Inflammatory macrophage (primary cell): ENCODE data around the gene ALOXE3.

Experiments used
- DNase-seq, 2 donors: peaks; one replicate each; pipeline ENCODE4 v3.0.0-alpha.2; 2020 to 2022

Gene ALOXE3

GRCh38 chr17:8141741-8142140 is 23.4 kb upstream of the ALOXE3 start:
- DNase-seq: no peak

GRCh38 chr17:8141045-8141444 is 22.7 kb upstream of the ALOXE3 start:
- no peak for DNase-seq

GRCh38 chr17:8140065-8141029 is 22.0 kb upstream of the ALOXE3 start:
- peak; percentile 55 to 60 for DNase-seq

- peak; percentile 98 to 99 for DNase-seq
Measured at GRCh38 chr17:8138672-8139371, 20.5 kb upstream of the ALOXE3 start.

GRCh38 chr17:8138374-8138671 is 20.0 kb upstream of the ALOXE3 start:
- DNase-seq: no peak

GRCh38 chr17:8137645-8138373 is 19.5 kb upstream of the ALOXE3 start:
- DNase-seq: no peak

- no peak for DNase-seq
Measured at GRCh38 chr17:8133941-8134340, 15.6 kb upstream of the ALOXE3 start.

- no peak for DNase-seq
Measured at GRCh38 chr17:8133399-8133798, 15.1 kb upstream of the ALOXE3 start.

- no peak for DNase-seq
Measured at GRCh38 chr17:8131844-8132441, 13.6 kb upstream of the ALOXE3 start.

GRCh38 chr17:8128125-8128784 is 9.9 kb upstream of the ALOXE3 start:
- no peak for DNase-seq

- DNase-seq: no peak
Measured at GRCh38 chr17:8126491-8127066, 8.3 kb upstream of the ALOXE3 start.

GRCh38 chr17:8125947-8126490 is 7.7 kb upstream of the ALOXE3 start:
- no peak for DNase-seq

GRCh38 chr17:8125154-8125946 is 7.0 kb upstream of the ALOXE3 start:
- peak; percentile 71 to 74 for DNase-seq

GRCh38 chr17:8124350-8125153 is 6.2 kb upstream of the ALOXE3 start:
- DNase-seq: no peak

GRCh38 chr17:8123695-8124349 is 5.5 kb upstream of the ALOXE3 start, which contains the start of gene HES7:
HES7 (minus strand) TSS chr17:8124106; CDS start chr17:8124084, 22 bp downstream.
- DNase-seq: no peak

- no peak for DNase-seq
Measured at GRCh38 chr17:8122924-8123694, 4.8 kb upstream of the ALOXE3 start.

- no peak for DNase-seq
Measured at GRCh38 chr17:8122422-8122923, 4.2 kb upstream of the ALOXE3 start.
